GM11168 (cell line): Measurements from ENCODE around the gene NHLRC3.
"Not testable (repeated sequence)": the region's sequence is repeated elsewhere in the genome, so short reads cannot be mapped to it uniquely, and the experiment has no call there.

Experiments used
- in situ Hi-C: fragments of 300-500 bp; cut with MboI; formaldehyde crosslinking; loops from one replicate; pipeline ENCODE4 v1.12.0; 2022; ENCODE audit warnings: low sequenced_read_pairs; ENCODE audit not compliant: unreplicated experiment

Gene NHLRC3

GRCh38 chr13:39040206-39040605 lies 1.9 kb downstream of the NHLRC3 start:
- in situ Hi-C loops = no loop called here

- in situ Hi-C loops = no loop called here
Observed at GRCh38 chr13:39044536-39044935, 6.3 kb downstream of the NHLRC3 start.

- in situ Hi-C loops = no loop called here
Observed at GRCh38 chr13:39047560-39047959, 9.3 kb downstream of the NHLRC3 start.

- in situ Hi-C loops = no loop called here
Observed at GRCh38 chr13:39048806-39049205, 10.6 kb downstream of the NHLRC3 start.

GRCh38 chr13:39049274-39049673 lies 11.0 kb downstream of the NHLRC3 start:
- in situ Hi-C loops = no loop called here

- in situ Hi-C loops = loop anchor here (25.0 kb wide), 1 partner anchor 561 kb away; the partner anchor contains the start of gene LHFPL6
Observed at GRCh38 chr13:39051157-39051556, 12.9 kb downstream of the NHLRC3 start.

- in situ Hi-C loops = loop anchor here (25.0 kb wide), 1 partner anchor 559 kb away; the partner anchor contains the start of gene LHFPL6
Observed at GRCh38 chr13:39052944-39053343, 14.7 kb downstream of the NHLRC3 start.

- in situ Hi-C loops = loop anchor here (25.0 kb wide), 1 partner anchor 558 kb away; the partner anchor contains the start of gene LHFPL6
Observed at GRCh38 chr13:39054112-39054511, 15.9 kb downstream of the NHLRC3 start.

GRCh38 chr13:39056018-39056417 lies 17.8 kb downstream of the NHLRC3 start:
- in situ Hi-C loops = loop anchor here (25.0 kb wide), 1 partner anchor 556 kb away; the partner anchor contains the start of gene LHFPL6

- in situ Hi-C loops = loop anchor here (25.0 kb wide), 1 partner anchor 554 kb away; the partner anchor contains the start of gene LHFPL6
Observed at GRCh38 chr13:39058040-39058439, 19.8 kb downstream of the NHLRC3 start.

- in situ Hi-C loops = loop anchor here (25.0 kb wide), 1 partner anchor 550 kb away; the partner anchor contains the start of gene LHFPL6
Observed at GRCh38 chr13:39062004-39062403, 23.7 kb downstream of the NHLRC3 start.

GRCh38 chr13:39072842-39073241 lies 34.6 kb downstream of the NHLRC3 start:
- in situ Hi-C loops = loop anchor here (25.0 kb wide), 1 partner anchor 539 kb away; the partner anchor contains the start of gene LHFPL6

- in situ Hi-C loops = loop anchor here (25.0 kb wide), 1 partner anchor 538 kb away; the partner anchor contains the start of gene LHFPL6
Observed at GRCh38 chr13:39073983-39074382, 35.7 kb downstream of the NHLRC3 start.

GRCh38 chr13:39086251-39086945 lies 48.1 kb downstream of the NHLRC3 start:
- in situ Hi-C loops = not testable (repeated sequence)

- in situ Hi-C loops = no loop called here
Observed at GRCh38 chr13:39091586-39091985, 53.3 kb downstream of the NHLRC3 start.

GRCh38 chr13:39095500-39095899 lies 57.2 kb downstream of the NHLRC3 start:
- in situ Hi-C loops = no loop called here

GRCh38 chr13:39099231-39099630 lies 61.0 kb downstream of the NHLRC3 start:
- in situ Hi-C loops = no loop called here
